SK-N-SH (cell line): ENCODE data around the gene PACSIN2. TPM values are rescaled to one million over a fixed set of nuclear protein-coding genes. Genes with fewer than 3 reads are reported as not detected.
A peak's percentile ranks its signal among the peaks of the same experiment; 100 is the strongest.

Experiments
- CTCF ChIA-PET: fragments of 300-600, 350-600 bp; formaldehyde crosslinking; extraction: SDS; loops from one replicate; lab custom pipeline; 2021; lab: Yijun Ruan, JAX
- POLR2A ChIA-PET: fragments of 350-600 bp; sonication (Branson Sonifier 250); formaldehyde crosslinking; extraction: SDS; loops from one replicate; lab custom pipeline; 2020; ENCODE audit warnings: antibody characterized with exemption, inconsistent platforms; lab: Yijun Ruan, JAX
- DNase-seq: peaks from one replicate; pipeline ENCODE4 v3.0.0; 2012
- H2AFZ ChIP-seq: fragments of 200-600 bp; sonication (generic); 2 replicates; pipeline ENCODE4 v1.8.1; 2016; ENCODE audit warnings: antibody characterized with exemption, mild to moderate bottlenecking, low read depth
- H3F3A ChIP-seq: fragments of 200-600 bp; sonication (generic); replicated peaks from 2 replicates; pipeline ENCODE3; 2016; ENCODE audit warnings: antibody characterized with exemption, mild to moderate bottlenecking; ENCODE audit not compliant: insufficient read depth
- H3K27ac ChIP-seq, 2 experiments: fragments of 200-500 bp in 1 of 2; fragments of 200-600 bp in 1 of 2; sonication (Bioruptor generic) in 1 of 2; sonication (generic), shearing (Covaris generic) in 1 of 2; 2 replicates each; pipeline versions ENCODE4 v1.5.1 to v1.6.1; 2014 to 2016; ENCODE audit warnings: low read depth in 2 of 2, inconsistent platforms in 1 of 2, low read length in 1 of 2, mild to moderate bottlenecking in 1 of 2, mixed read lengths in 1 of 2
- H3K27me3 ChIP-seq: fragments of 200-600 bp; sonication (generic), shearing (Covaris generic); 2 replicates; pipeline ENCODE4 v1.6.1; 2016; ENCODE audit warnings: mixed run types; ENCODE audit not compliant: insufficient read depth
- H3K36me3 ChIP-seq, 2 experiments: fragments of 200-500 bp in 1 of 2; fragments of 200-600 bp in 1 of 2; sonication (Bioruptor generic) in 1 of 2; sonication (generic) in 1 of 2; replicated peaks in 1 of 2; 2 replicates each; pipeline versions ENCODE3 to v1.5.1; 2014 to 2016; ENCODE audit warnings: low read length in 1 of 2, mild to moderate bottlenecking in 1 of 2; ENCODE audit not compliant: insufficient read depth in 2 of 2, control insufficient read depth in 1 of 2
- H3K4me1 ChIP-seq, 2 experiments: fragments of 200-500 bp in 1 of 2; fragments of 200-600 bp in 1 of 2; sonication (Bioruptor generic) in 1 of 2; sonication (generic), shearing (Covaris generic) in 1 of 2; 2 replicates each; pipeline versions ENCODE4 v1.5.1 to v1.6.1; 2014 to 2016; ENCODE audit warnings: low read depth in 1 of 2, low read length in 1 of 2, mixed run types in 1 of 2; ENCODE audit not compliant: insufficient read depth in 2 of 2, control insufficient read depth in 1 of 2
- H3K4me2 ChIP-seq: fragments of 200-600 bp; sonication (generic), shearing (Covaris generic); 2 replicates; pipeline ENCODE4 v1.6.1; 2017; ENCODE audit warnings: mixed run types
- H3K4me3 ChIP-seq, 2 experiments: fragments of 200-500 bp in 1 of 2; fragments of 200-600 bp in 1 of 2; sonication (Bioruptor generic) in 1 of 2; sonication (generic), shearing (Covaris generic) in 1 of 2; 2 replicates each; pipeline versions ENCODE4 v1.5.1 to v1.8.1; 2014 to 2016; ENCODE audit warnings: low read depth in 2 of 2, inconsistent platforms in 1 of 2, low read length in 1 of 2, mild to moderate bottlenecking in 1 of 2, mixed read lengths in 1 of 2, moderate library complexity in 1 of 2
- H3K79me2 ChIP-seq: fragments of 200-600 bp; sonication (generic); 2 replicates; pipeline ENCODE4 v1.8.1; 2017; ENCODE audit warnings: mild to moderate bottlenecking; ENCODE audit not compliant: insufficient read depth
- H3K9ac ChIP-seq: fragments of 200-600 bp; sonication (generic); 2 replicates; pipeline ENCODE4 v1.6.1; 2017; ENCODE audit warnings: mixed run types
- H3K9me2 ChIP-seq: fragments of 200-600 bp; sonication (generic); 2 replicates; pipeline ENCODE4 v1.6.1; 2017; ENCODE audit warnings: mixed run types
- H3K9me3 ChIP-seq: fragments of 200-600 bp; sonication (generic); 2 replicates; pipeline ENCODE4 v1.6.1; 2017; ENCODE audit warnings: mixed run types, mild to moderate bottlenecking, moderate library complexity
- H4K20me1 ChIP-seq: fragments of 200-600 bp; sonication (generic); 2 replicates; pipeline ENCODE4 v1.6.1; 2017; ENCODE audit warnings: mild to moderate bottlenecking, mixed run types; ENCODE audit not compliant: insufficient read depth
- CTCF ChIP-seq: fragments of 200-600 bp; sonication (generic); IDR thresholded peaks from 2 replicates; pipeline ENCODE4 v1.6.1; 2017; ENCODE audit warnings: antibody characterized with exemption, mild to moderate bottlenecking, moderate library complexity
- IRF3 ChIP-seq: fragments of 150-350 bp; IDR thresholded peaks from 2 replicates; pipeline ENCODE4 v1.6.1; 2016; ENCODE audit warnings: mild to moderate bottlenecking, low read depth, low read length
- whole genome bisulfite sequencing: methylation state at CpG from one replicate; pipeline ENCODE4 v1.1.6; 2017; ENCODE audit warnings: low lambda C conversion rate; 5-methylcytosine and 5-hydroxymethylcytosine counted together
- polyA plus RNA-seq, 3 experiments: library from polyadenylated mRNA; depleted of rRNA; stranded (reverse); fragments of >200 nt; gene quantifications; 2 replicates each; pipeline ENCODE4 v1.2.3, GENCODE V29; 2012

The PACSIN2 gene
- polyA plus RNA-seq, 1 of the 3 experiments (the other 2 are of a cell fraction), result 60.5 TPM

- Histone ChIP-seq H4K20me1 (no peaks in the 10 kb centered on the region), H3K4me1 (no peaks in the 10 kb centered on the region)
- 88% methylated on average over 9 of the region's 9 CpGs for WGBS
- CTCF ChIA-PET, result no interaction called here
- TF ChIP-seq IRF3, result no peak
- TF ChIP-seq CTCF, result peak; percentile 19; the same call in 1 of the 2 replicates
- TF ChIP-seq, all 33 proteins: peak for 1
- no peak for DNase-seq
- Histone ChIP-seq H3K9me2 (no peaks in the 10 kb centered on the region), H3K4me2 (no peak overlapping the region), H3K79me2 (no peaks in the 10 kb centered on the region), H2AFZ (no peak overlapping the region), H3K9me3 (no peaks in the 10 kb centered on the region), H3K27ac (no peak overlapping the region), H3F3A (no peaks in the 10 kb centered on the region), H3K36me3 (peaks cover 11 to 22% of the 10 kb centered on the region in 2 experiments), H3K9ac (no peak overlapping the region), H3K27me3 (no peaks in the 10 kb centered on the region), H3K4me3 (peak overlapping the region in 1 of 2 experiments; percentile 39; a peak in 1 of 4 replicates)
- POLR2A ChIA-PET, result no interaction called here
These were observed 194.7 kb downstream of the PACSIN2 start for GRCh38 chr22:42820045-42820763.

Other genes with a start within 250 kb of the PACSIN2 start
- 12.6 and 16.6 TPM in 2 replicates for gene ARFGAP3, start 157.9 kb downstream of the PACSIN2 start, polyA plus RNA-seq (2012; rRNA removed)
- 14.0 and 14.3 TPM in 2 replicates for gene TTLL1, start 74.2 kb upstream of the PACSIN2 start, polyA plus RNA-seq (2012; rRNA removed)
- gene BIK, start 95.6 kb upstream of the PACSIN2 start, polyA plus RNA-seq (2012; rRNA removed), result 0.24 and 0.66 TPM in 2 replicates
- gene MCAT, start 128.2 kb upstream of the PACSIN2 start, polyA plus RNA-seq (2012; rRNA removed), result 12.0 and 13.1 TPM in 2 replicates
- gene TSPO, start 136.4 kb upstream of the PACSIN2 start, polyA plus RNA-seq (2012; rRNA removed), result 156 and 158 TPM in 2 replicates
- gene TTLL12, start 172.0 kb upstream of the PACSIN2 start, polyA plus RNA-seq (2012; rRNA removed), result 9.3 and 11.5 TPM in 2 replicates